Measurements from ENCODE around the gene SURF1. TPM values are rescaled to one million over a fixed set of nuclear protein-coding genes. Genes with fewer than 3 reads are reported as not detected.

SURF1 gene
- total and polyA plus RNA-seq, 2 donors (not counting 1 experiment from before 2014, with no cell fraction given) = 44.1 to 54.5 TPM

DNA sequence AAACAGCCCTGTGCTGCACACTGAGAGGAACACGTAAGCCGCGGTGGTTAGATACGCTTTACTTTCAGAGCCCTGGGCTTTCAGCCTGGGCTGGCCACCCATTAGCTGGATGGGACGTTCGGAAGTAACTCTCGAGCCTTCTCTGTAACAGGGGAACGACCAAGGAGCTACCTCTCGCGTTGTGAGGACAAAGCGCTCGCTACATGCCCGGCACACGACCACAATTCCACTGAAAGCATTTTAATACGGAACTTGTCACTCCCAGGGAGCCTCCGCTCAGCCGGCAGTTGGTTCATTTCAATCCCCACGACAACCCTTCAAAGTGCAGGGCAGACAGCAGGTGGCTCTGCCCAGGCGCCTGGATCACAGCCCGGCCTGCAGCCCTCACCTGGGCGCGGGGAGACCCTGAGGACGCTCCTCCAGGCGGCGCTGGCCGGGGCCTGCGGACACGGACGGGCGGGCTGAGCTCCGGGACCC lies 368 bp downstream of the SURF1 start:
- DNase-seq (peak; percentile 45), ATAC-seq (ENCODE audit: low read depth) (no peak)
- Histone ChIP-seq H3K4me2 (replicated peaks; ENCODE audit: low read depth, low read length, poor library complexity, severe bottlenecking) (peak overlapping the region; percentile 98), H3K4me3 (ENCODE audit: control extremely low read depth in 1 of 5, extremely low read depth in 1 of 5, insufficient read depth in 1 of 5, low read depth in 2 of 5, low read length in 4 of 5) (peak overlapping the region; percentile 39 to 91 (median 70)), H2AFZ (ENCODE audit: insufficient read depth, low read depth, low read length, poor library complexity, severe bottlenecking) (peak overlapping the region; percentile 93), H3K27ac (ENCODE audit: low read length in 2 of 2) (peak overlapping the region; percentile 55 to 72), H3K79me2 (ENCODE audit: control insufficient read depth, insufficient read depth, low read length) (peaks cover 54% of the 10 kb centered on the region), H3K4me1 (ENCODE audit: control insufficient read depth in 2 of 2, insufficient read depth in 2 of 2, low read length in 2 of 2) (peaks cover 16 to 29% of the 10 kb centered on the region in 2 donors), H3K9me3 (ENCODE audit: control extremely low read depth in 1 of 3, control insufficient read depth in 2 of 3, insufficient read depth in 1 of 3, low read length in 2 of 3) (peaks cover 0 to 8% (median 0%) of the 10 kb centered on the region in 3 donors), H3K36me3 (replicated peaks in 1 of 2; ENCODE audit: control extremely low read depth in 1 of 2, control insufficient read depth in 1 of 2, extremely low read depth in 1 of 2, insufficient read depth in 2 of 2, low read length in 1 of 2) (peaks cover 0 to 52% of the 10 kb centered on the region in 2 experiments), H3K9ac (ENCODE audit: low read length) (peak overlapping the region; percentile 87), H3K27me3 (replicated peaks in 1 of 4; ENCODE audit: control extremely low read depth in 1 of 4, control insufficient read depth in 3 of 4, insufficient read depth in 4 of 4, low read length in 3 of 4) (no peaks in the 10 kb centered on the region), H4K20me1 (ENCODE audit: control insufficient read depth, insufficient read depth, low read length, poor library complexity, severe bottlenecking) (peaks cover 41% of the 10 kb centered on the region)
- Mint-ChIP-seq H3K27ac (peak overlapping the region; percentile 73), H3K4me3 (peak overlapping the region; percentile 89), H3K4me1 (peaks cover 32% of the 10 kb centered on the region), H3K27me3 (no peaks in the 10 kb centered on the region), H3K9me3 (ENCODE audit: insufficient read depth) (no peaks in the 10 kb centered on the region)
- ChIA-PET POLR2A (interaction anchor here (0.6 to 1.9 kb wide), 5 partner anchors 8 to 1696 kb away, joined by 3 to 18 read pairs (median 5); partner anchors contain the start of genes MED22, RPL7A and STKLD1), CTCF (interaction anchor here (0.7 to 2.0 kb wide), 8 partner anchors 10 to 690 kb away, joined by 3 to 11 read pairs (median 4); no protein-coding TSS in a partner anchor)
- intact Hi-C loops (cut with micrococcal nuclease) = loop anchor here (1.0 to 10.0 kb wide), 3 partner anchors 8 to 171 kb away; partner anchors contain the start of genes MED22, RPL7A, STKLD1 and SURF4
- TF ChIP-seq EZH2 (IDR thresholded peaks at IDR 0.05; ENCODE audit: borderline replicate concordance, insufficient read depth, low read depth, low read length, poor library complexity, severe bottlenecking) = no peak
- TF ChIP-seq, protein P1, sequence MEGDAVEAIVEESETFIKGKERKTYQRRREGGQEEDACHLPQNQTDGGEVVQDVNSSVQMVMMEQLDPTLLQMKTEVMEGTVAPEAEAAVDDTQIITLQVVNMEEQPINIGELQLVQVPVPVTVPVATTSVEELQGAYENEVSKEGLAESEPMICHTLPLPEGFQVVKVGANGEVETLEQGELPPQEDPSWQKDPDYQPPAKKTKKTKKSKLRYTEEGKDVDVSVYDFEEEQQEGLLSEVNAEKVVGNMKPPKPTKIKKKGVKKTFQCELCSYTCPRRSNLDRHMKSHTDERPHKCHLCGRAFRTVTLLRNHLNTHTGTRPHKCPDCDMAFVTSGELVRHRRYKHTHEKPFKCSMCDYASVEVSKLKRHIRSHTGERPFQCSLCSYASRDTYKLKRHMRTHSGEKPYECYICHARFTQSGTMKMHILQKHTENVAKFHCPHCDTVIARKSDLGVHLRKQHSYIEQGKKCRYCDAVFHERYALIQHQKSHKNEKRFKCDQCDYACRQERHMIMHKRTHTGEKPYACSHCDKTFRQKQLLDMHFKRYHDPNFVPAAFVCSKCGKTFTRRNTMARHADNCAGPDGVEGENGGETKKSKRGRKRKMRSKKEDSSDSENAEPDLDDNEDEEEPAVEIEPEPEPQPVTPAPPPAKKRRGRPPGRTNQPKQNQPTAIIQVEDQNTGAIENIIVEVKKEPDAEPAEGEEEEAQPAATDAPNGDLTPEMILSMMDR (IDR thresholded peaks at IDR 0.05) = no peak
- under 1% methylated on average over 31 of the region's 31 CpGs for WGBS (ENCODE audit: insufficient coverage)

DNA sequence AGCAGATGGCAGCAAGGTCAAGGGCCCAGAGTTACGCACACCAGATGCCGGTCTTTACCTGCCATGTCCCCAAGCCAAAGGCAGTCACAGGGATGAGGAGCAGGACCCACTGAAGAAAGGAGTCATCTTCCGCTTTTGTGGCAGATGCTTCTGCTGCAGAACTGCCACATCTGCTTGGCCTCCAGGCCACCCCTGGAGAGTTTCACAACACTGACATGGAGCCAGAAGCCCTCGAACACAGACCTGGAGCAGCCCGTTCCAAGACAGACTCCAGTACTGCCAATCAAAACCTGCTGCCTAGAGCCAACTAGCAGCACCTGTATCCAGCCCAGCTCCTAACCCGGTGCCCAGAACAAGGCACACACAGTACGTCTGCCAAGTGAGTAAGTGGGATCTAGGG lies 1.5 kb downstream of the SURF1 start:
- peaks cover 48% of the 10 kb centered on the region for H4K20me1 ChIP-seq (ENCODE audit: control insufficient read depth, insufficient read depth, low read length, poor library complexity, severe bottlenecking)
- H3K79me2 ChIP-seq (ENCODE audit: control insufficient read depth, insufficient read depth, low read length) = peaks cover 54% of the 10 kb centered on the region
- H2AFZ ChIP-seq (ENCODE audit: insufficient read depth, low read depth, low read length, poor library complexity, severe bottlenecking) = no peak overlapping the region
- H3K4me2 ChIP-seq (replicated peaks; ENCODE audit: low read depth, low read length, poor library complexity, severe bottlenecking) = no peak overlapping the region
- no peak overlapping the region for H3K4me3 ChIP-seq (ENCODE audit: control extremely low read depth in 1 of 5, extremely low read depth in 1 of 5, insufficient read depth in 1 of 5, low read depth in 2 of 5, low read length in 4 of 5)
- 96% methylated on average over 7 of the region's 7 CpGs for WGBS (ENCODE audit: insufficient coverage)
- Mint-ChIP-seq H3K27me3 (no peaks in the 10 kb centered on the region), H3K4me3 (peak overlapping the region; percentile 53), H3K4me1 (peaks cover 36% of the 10 kb centered on the region), H3K27ac (peak overlapping the region; percentile 15), H3K9me3 (ENCODE audit: insufficient read depth) (no peaks in the 10 kb centered on the region)
- TF ChIP-seq, protein P1 (IDR thresholded peaks at IDR 0.05) = no peak
- no peak for TF ChIP-seq EZH2 (IDR thresholded peaks at IDR 0.05; ENCODE audit: borderline replicate concordance, insufficient read depth, low read depth, low read length, poor library complexity, severe bottlenecking)
- H3K4me1 ChIP-seq (ENCODE audit: control insufficient read depth in 2 of 2, insufficient read depth in 2 of 2, low read length in 2 of 2) = peaks cover 16 to 29% of the 10 kb centered on the region in 2 donors
- DNase-seq = no peak
- H3K9ac ChIP-seq (ENCODE audit: low read length) = no peak overlapping the region
- ChIA-PET POLR2A (no interaction called here), CTCF (interaction anchor here (1.8 kb wide), 1 partner anchor 15 kb away, joined by 5 read pairs; no protein-coding TSS in a partner anchor)
- ATAC-seq (ENCODE audit: low read depth) = no peak
- no peak overlapping the region for H3K27ac ChIP-seq (ENCODE audit: low read length in 2 of 2)
- no peaks in the 10 kb centered on the region for H3K27me3 ChIP-seq (replicated peaks in 1 of 4; ENCODE audit: control extremely low read depth in 1 of 4, control insufficient read depth in 3 of 4, insufficient read depth in 4 of 4, low read length in 3 of 4)
- peaks cover 0 to 56% of the 10 kb centered on the region in 2 experiments for H3K36me3 ChIP-seq (replicated peaks in 1 of 2; ENCODE audit: control extremely low read depth in 1 of 2, control insufficient read depth in 1 of 2, extremely low read depth in 1 of 2, insufficient read depth in 2 of 2, low read length in 1 of 2)
- intact Hi-C loops (cut with micrococcal nuclease) = loop anchor here (10.0 kb wide), 1 partner anchor 170 kb away; no protein-coding TSS in a partner anchor
- H3K9me3 ChIP-seq (ENCODE audit: control extremely low read depth in 1 of 3, control insufficient read depth in 2 of 3, insufficient read depth in 1 of 3, low read length in 2 of 3) = peaks cover 0 to 8% (median 0%) of the 10 kb centered on the region in 3 donors

All from B cell (primary cell).